Ovary (tissue), 3 donors: ENCODE measurements around the gene ABCE1.

ENCODE experiments used
- EP300 ChIP-seq: sonication (generic); formaldehyde crosslinking; IDR thresholded peaks from one replicate; pipeline ENCODE4 v1.6.1; 2017; ENCODE audit warnings: antibody characterized with exemption
- POLR2A ChIP-seq: fragments of 450-650 bp; IDR thresholded peaks from one replicate; pipeline ENCODE4 v1.6.1; 2017; ENCODE audit warnings: antibody characterized with exemption, mild to moderate bottlenecking, moderate library complexity
- TF ChIP-seq, protein P1 (sequence below), 3 donors: fragments of 450-650 bp in 2 of 3; fragments of 200-600 bp in 1 of 3; IDR thresholded peaks; one replicate each; pipeline versions ENCODE4 v1.5.1 to v1.8.0; 2016 to 2022; ENCODE audit warnings: antibody characterized with exemption in 3 of 3, mild to moderate bottlenecking in 1 of 3
- donor health status: DM: no; HTN: no; CAD: no.

DNA sequence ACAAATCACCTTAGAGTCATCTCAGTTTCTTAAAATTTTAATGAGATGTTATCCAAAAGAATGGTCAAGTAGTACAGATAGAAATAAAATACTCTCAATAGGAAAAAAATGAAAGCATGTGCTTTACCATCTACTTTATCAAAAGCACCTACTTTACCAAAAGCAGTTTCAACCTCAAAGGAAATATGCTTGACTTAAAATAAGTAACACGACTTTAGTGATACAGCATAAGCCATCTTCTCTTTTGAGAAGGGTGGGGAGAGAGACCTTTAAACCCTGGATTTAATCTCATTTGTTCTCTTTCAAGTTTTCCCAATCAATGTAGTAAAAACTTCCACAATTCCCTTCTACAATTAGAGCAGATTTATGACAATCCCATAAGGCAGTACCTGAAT is 55.8 kb downstream of the ABCE1 start:
- TF ChIP-seq, protein P1, sequence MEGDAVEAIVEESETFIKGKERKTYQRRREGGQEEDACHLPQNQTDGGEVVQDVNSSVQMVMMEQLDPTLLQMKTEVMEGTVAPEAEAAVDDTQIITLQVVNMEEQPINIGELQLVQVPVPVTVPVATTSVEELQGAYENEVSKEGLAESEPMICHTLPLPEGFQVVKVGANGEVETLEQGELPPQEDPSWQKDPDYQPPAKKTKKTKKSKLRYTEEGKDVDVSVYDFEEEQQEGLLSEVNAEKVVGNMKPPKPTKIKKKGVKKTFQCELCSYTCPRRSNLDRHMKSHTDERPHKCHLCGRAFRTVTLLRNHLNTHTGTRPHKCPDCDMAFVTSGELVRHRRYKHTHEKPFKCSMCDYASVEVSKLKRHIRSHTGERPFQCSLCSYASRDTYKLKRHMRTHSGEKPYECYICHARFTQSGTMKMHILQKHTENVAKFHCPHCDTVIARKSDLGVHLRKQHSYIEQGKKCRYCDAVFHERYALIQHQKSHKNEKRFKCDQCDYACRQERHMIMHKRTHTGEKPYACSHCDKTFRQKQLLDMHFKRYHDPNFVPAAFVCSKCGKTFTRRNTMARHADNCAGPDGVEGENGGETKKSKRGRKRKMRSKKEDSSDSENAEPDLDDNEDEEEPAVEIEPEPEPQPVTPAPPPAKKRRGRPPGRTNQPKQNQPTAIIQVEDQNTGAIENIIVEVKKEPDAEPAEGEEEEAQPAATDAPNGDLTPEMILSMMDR (IDR thresholded peaks at IDR 0.05): no peak
- TF ChIP-seq POLR2A (no peak), EP300 (no peak)
